Activated CD8-positive, alpha-beta T cell treated with anti-CD3 and anti-CD28 coated beads, Interleukin-2, amount 10 ng/mL, durations not matched to agents 7 days and 5 days (primary cell): ENCODE data around the gene PTN. TPM values are rescaled to one million over a fixed set of nuclear protein-coding genes. Genes with fewer than 3 reads are reported as not detected.
"Not testable (repeated sequence)": the region's sequence is repeated elsewhere in the genome, so short reads cannot be mapped to it uniquely, and the experiment has no call there.

Experiments
- ATAC-seq: fragments of 150-1000 bp; cut with Tn5 transposase; one replicate; pipeline ENCODE4 v1.10.0; 2021; ENCODE audit warnings: moderate library complexity
- CTCF ChIA-PET: fragments of 350-600 bp; sonication (Branson Sonifier 250); formaldehyde crosslinking; loops from one replicate; lab custom pipeline; 2021; ENCODE audit warnings: antibody characterized with exemption; lab: Charles Lee
- POLR2A ChIA-PET: fragments of 350-600 bp; sonication (Branson Sonifier 250); formaldehyde crosslinking; loops from one replicate; lab custom pipeline; 2021; ENCODE audit warnings: antibody characterized with exemption; lab: Charles Lee
- DNase-seq: peaks from one replicate; pipeline ENCODE4 v3.0.0-alpha.2; 2020
- H3K27ac Mint-ChIP-seq: one replicate; pipeline ENCODE4 v1.8.0; 2021; ENCODE audit warnings: mild to moderate bottlenecking, mixed read lengths
- H3K27me3 Mint-ChIP-seq: one replicate; pipeline ENCODE4 v1.8.0; 2021; ENCODE audit warnings: low read depth, mixed read lengths
- H3K36me3 Mint-ChIP-seq: one replicate; pipeline ENCODE4 v1.8.0; 2021; ENCODE audit warnings: low read depth, mixed read lengths
- H3K4me1 Mint-ChIP-seq: one replicate; pipeline ENCODE4 v1.8.0; 2021; ENCODE audit warnings: low read depth, mixed read lengths
- H3K4me3 Mint-ChIP-seq: one replicate; pipeline ENCODE4 v1.8.0; 2021; ENCODE audit warnings: mild to moderate bottlenecking, mixed read lengths
- H3K9me3 Mint-ChIP-seq: one replicate; pipeline ENCODE4 v1.8.0; 2022; ENCODE audit warnings: mixed read lengths; ENCODE audit not compliant: insufficient read depth
- total RNA-seq, 2 experiments: library from RNA; stranded (reverse); gene quantifications; one replicate each; pipeline ENCODE4 v1.2.3, GENCODE V29; 2021

The PTN gene
- total RNA-seq, 2 experiments from 2014 or later, result not detected

GRCh38 chr7:137204246-137204645 lies 139.3 kb downstream of the PTN start:
- DNase-seq (no peak), ATAC-seq (no peak)
- POLR2A ChIA-PET, result no interaction called here
- CTCF ChIA-PET, result no interaction called here
- Mint-ChIP-seq H3K27ac (no peak overlapping the region), H3K27me3 (no peaks in the 10 kb centered on the region), H3K4me3 (no peak overlapping the region), H3K9me3 (peaks cover 3% of the 10 kb centered on the region), H3K4me1 (no peaks in the 10 kb centered on the region), H3K36me3 (no peaks in the 10 kb centered on the region)

GRCh38 chr7:137203351-137203750 lies 140.2 kb downstream of the PTN start:
- DNase-seq (no peak), ATAC-seq (no peak)
- Mint-ChIP-seq H3K27me3 (no peaks in the 10 kb centered on the region), H3K4me1 (no peaks in the 10 kb centered on the region), H3K36me3 (no peaks in the 10 kb centered on the region), H3K9me3 (peaks cover 3% of the 10 kb centered on the region), H3K27ac (no peak overlapping the region), H3K4me3 (no peak overlapping the region)
- ChIA-PET CTCF (no interaction called here), POLR2A (no interaction called here)

DNA sequence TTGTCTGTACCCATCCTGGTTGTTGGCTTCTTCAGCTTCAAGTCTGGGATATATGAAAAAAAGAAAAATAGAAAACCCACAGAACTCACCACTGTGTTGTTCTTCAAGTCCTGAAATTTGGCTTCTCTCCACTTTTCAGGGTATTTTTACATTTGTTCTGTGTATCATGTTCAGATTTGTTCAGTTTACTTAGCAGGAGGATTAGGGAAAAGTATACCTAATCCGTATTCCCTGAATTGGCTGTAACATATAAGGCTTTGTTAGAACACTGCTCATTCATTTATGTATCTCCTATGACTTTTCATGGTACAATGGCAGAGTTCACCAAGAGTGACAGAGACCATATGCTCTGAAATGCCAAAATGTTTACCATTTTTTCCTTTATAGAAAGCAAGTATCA lies 146.9 kb downstream of the PTN start:
- no peak for DNase-seq
- ChIA-PET POLR2A (no interaction called here), CTCF (no interaction called here)
- Mint-ChIP-seq H3K4me1 (no peaks in the 10 kb centered on the region), H3K36me3 (no peaks in the 10 kb centered on the region), H3K27ac (no peak overlapping the region), H3K9me3 (no peaks in the 10 kb centered on the region), H3K27me3 (no peaks in the 10 kb centered on the region), H3K4me3 (no peak overlapping the region)
- no peak for ATAC-seq

GRCh38 chr7:137195996-137196395 lies 147.5 kb downstream of the PTN start:
- H3K27ac Mint-ChIP-seq, result no peak overlapping the region
- no peak overlapping the region for H3K4me3 Mint-ChIP-seq
- CTCF ChIA-PET, result no interaction called here
- DNase-seq, result no peak
- H3K36me3 Mint-ChIP-seq, result no peaks in the 10 kb centered on the region
- POLR2A ChIA-PET, result no interaction called here
- no peaks in the 10 kb centered on the region for H3K4me1 Mint-ChIP-seq
- H3K27me3 Mint-ChIP-seq, result no peaks in the 10 kb centered on the region
- no peaks in the 10 kb centered on the region for H3K9me3 Mint-ChIP-seq
- no peak for ATAC-seq

DNA sequence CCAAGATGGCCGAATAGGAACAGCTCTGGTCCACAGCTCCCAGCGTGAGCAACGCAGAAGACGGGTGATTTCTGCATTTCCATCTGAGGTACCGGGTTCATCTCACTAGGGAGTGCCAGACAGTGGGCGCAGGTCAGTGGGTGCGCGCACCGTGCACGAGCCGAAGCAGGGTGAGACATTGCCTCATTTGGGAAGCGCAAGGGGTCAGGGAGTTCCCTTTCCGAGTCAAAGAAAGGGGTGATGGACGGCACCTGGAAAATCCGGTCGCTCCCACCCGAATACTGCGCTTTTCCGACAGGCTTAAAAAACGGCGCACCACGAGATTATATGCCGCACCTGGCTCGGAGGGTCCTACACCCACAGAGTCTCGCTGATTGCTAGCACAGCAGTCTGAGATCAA lies 161.9 kb downstream of the PTN start:
- H3K27ac Mint-ChIP-seq, H3K4me1 Mint-ChIP-seq, POLR2A ChIA-PET, H3K4me3 Mint-ChIP-seq, DNase-seq, H3K27me3 Mint-ChIP-seq, H3K36me3 Mint-ChIP-seq, H3K9me3 Mint-ChIP-seq, ATAC-seq, CTCF ChIA-PET: not testable (repeated sequence)
